HG03378 (cell line): ENCODE data around the gene SPATA31A1.
"Not testable (repeated sequence)": the region's sequence is repeated elsewhere in the genome, so short reads cannot be mapped to it uniquely, and the experiment has no call there.

Experiments
- ATAC-seq: cut with Tn5 transposase; IDR thresholded peaks from one replicate; pipeline ENCODE4 v1.9.1; 2021; ENCODE audit warnings: mild to moderate bottlenecking, moderate library complexity; ENCODE audit not compliant: unreplicated experiment

The SPATA31A1 gene

DNA sequence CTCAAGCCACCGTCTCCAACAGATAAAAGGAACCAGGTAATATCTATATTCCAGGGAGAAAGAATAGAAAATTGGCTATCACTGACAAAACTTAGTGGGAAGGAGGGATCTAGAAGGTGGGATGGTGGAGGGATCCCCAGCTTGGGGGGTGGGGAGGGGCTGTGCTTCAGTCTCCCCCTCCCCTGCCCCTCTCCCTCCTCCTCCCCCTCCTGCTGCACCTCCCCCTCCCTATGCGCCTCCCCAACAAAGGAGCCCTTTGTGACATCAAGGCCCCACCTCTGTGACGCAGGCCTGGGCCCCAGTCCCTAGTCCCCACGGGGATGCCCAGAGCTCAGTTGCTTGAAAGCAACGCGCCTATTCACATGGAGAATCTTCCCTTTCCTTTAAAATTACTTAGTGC, at the start of gene SPATA31A1:
Gene SPATA31A1 (plus strand): TSS at position 301 of the 400 bp plus-strand sequence. CDS start 62 bp downstream, at position 363.
- not testable (repeated sequence) for ATAC-seq

DNA sequence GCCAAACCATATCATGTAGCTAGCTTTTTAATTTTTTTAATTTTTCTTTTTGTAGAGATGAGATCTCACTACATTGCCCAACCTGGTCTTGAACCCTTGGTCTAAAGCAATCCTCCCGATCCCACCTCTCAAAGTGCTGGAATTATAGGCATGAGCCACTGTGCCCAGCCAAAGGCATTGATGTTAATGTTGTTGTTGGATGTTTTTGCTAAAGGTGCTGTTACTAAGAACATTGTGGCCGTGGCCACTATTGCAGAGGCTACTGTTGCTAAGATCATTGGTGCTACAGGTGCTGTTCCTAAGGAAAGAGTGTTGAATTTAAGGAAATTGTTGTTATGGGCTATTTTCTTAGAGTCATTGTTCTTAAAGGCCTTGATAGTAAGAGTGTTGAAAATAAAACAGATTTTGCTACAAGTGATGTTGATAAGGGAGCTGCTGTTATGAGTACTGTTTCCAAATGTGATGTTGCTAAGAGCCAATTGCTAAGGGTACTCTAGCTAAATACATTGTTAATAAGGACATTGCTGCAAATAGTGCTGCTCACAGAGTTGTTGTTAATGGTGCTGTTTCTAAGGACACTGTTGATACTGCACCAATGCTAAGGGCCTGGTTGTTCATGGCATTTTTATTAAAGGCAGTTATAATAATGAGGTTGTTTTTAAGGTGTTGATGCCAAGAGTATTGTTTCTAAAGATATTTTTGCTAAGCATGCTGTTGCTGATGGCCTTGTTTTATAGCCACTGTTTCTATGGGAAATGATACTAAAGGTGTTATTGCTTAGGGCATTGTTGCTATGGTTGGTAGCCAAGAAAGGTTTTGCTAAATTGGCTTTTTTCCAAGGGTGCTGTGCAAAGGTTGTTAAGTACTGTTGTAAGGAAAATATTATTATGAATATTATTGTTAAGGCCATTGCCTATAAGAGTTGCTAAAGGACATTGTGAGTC, 52.1 kb downstream of the SPATA31A1 start:
- not testable (repeated sequence) for ATAC-seq

DNA sequence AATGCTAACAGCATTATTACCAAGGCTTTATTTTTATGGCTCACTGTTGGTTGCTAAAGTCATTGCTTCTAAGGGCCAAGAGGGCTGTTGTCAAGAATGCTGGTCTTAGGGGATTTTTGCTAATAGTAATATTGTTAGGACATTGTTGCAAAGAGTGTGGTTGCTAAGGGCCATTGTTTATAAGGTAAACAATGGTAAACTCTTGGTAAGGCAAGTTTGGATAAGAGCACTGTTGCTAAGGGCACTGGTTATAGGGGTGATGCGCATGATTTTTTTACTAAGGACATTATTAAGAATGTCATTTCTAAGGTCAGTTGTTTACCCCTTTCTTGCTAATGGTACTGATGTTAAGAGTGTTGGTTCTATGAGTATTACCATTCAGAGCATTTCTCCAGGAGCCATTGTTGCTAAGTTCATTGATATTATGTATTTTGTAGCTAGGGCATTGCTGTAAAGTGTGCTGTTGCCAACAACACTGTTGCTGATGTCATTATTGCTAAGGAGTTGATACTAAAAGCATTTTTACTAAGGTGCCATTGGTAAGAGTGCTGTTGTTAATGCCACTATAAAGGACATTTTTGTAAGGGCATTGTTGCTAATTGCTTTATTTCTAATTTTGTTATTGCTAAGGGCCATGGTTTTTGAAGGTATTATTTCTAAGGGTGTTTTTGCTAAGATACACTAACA, 55.9 kb downstream of the SPATA31A1 start:
- ATAC-seq, result not testable (repeated sequence)
